GM21360 (cell line): Measurements from ENCODE around the gene COPS7B.

ENCODE experiments used
- ATAC-seq: cut with Tn5 transposase; IDR thresholded peaks from one replicate; pipeline ENCODE4 v1.9.1; 2021; ENCODE audit warnings: mild to moderate bottlenecking, moderate library complexity; ENCODE audit not compliant: unreplicated experiment

Gene COPS7B

DNA sequence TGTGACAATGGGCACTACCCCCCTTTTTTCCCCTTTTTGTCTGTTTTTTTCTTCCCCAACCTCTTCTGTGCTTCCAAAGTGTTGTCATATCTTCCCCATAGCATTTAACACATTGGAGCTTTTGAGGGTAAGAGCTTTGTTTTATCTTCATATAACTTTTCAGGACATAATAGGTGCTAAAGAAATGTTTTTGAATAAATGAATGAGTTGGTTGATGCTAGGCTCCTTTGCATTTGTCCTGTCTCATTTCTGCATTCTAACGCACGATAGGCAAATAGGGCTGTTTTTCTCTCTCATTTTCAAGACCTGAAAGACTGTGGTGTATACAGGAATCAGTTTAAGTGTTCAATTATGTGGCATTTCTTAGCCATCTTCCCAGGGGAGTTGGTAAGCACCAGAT, 832 bp upstream of the COPS7B start:
- no peak for ATAC-seq

GRCh38 chr2:231785822-231786176, 446 bp upstream of the COPS7B start:
- no peak for ATAC-seq

DNA sequence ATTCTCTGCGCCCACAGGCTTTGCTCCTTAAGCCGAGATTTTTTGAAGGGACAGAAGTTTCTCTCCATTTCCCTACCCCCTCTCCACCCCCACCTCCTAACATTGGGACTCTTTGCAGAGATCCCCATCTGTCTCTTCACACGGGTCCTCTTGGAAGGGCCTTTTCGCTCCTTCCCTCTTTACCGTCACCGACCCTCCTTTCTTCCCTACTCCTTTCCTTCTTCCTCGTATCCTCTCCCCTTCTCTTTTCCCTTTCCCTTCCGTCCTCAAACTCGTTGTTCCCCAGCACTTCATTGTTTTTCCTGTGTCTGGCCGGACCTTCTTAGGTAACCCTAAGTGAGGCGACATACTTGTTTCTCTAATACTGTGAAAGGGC, 660 bp downstream of the COPS7B start:
- no peak for ATAC-seq

GRCh38 chr2:231791107-231791506, 4.9 kb downstream of the COPS7B start:
- ATAC-seq = no peak

GRCh38 chr2:231794383-231794782, 8.1 kb downstream of the COPS7B start:
- ATAC-seq = no peak

- no peak for ATAC-seq
These were observed 9.5 kb downstream of the COPS7B start for GRCh38 chr2:231795525-231796327.

DNA sequence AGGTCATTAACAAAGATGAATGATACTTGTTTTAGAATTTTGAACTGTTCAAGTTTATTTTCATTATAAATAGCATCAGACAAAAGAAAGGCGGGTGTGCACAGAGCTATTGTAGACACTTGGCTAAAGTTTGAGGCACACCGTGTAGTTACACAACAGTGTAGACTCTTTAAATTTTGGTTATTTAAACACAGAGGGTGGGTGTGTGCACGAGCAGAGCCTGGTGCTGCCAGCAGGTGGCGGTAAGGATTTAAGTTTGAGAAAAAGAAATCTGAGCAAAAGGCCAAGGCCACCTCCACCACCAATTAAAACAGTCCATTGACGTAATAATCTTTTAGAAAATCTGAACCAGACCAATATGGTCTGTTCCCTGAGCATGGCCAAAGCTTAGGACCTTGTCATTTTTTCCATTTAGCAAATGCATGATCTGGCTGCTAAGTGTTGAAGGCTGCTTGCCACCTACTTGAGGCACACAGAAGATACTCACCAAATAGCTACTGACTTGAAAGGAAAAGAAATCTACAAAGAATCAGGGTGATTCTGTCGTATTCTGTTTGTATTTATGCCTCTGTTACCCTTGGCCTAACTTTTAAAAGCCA, 14.3 kb downstream of the COPS7B start:
- ATAC-seq = no peak

- no peak for ATAC-seq
These were observed 17.4 kb downstream of the COPS7B start for GRCh38 chr2:231803501-231804138.

GRCh38 chr2:231807020-231807419, 20.8 kb downstream of the COPS7B start:
- no peak for ATAC-seq

GRCh38 chr2:231810905-231811304, 24.7 kb downstream of the COPS7B start:
- ATAC-seq = no peak

DNA sequence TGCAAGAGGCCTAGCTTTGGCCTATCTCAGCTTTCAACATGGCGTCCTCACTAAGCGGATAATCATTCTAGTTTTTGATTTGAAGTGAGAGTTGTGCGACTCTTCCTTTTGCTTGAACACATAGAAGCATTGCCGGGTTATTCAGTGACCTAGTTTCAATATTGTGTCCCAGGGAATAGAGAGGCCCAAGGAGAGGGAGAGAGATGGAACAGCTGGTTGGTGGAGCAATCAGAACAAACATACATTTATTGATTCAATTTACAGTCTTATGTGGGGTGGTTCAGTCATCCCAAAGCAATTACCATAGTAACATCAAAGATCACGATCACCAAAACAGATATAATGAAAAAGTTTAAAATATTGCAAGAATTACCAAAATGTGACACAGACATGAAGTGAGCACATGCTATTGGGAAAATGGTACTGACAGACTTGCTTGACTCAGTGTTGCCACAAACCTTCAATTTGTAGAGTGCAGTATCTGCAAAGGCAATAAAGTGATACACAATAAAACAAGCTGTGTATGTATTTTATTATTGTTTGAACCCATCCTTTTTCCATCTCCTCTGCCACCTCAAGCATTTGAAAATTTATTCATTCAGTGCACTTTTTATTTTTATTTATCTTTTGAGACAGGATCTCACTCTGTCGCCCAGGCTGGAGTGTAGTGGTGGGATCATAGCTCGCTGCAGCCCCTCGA, 30.2 kb downstream of the COPS7B start:
- ATAC-seq = no peak

GRCh38 chr2:231819447-231820042, 33.3 kb downstream of the COPS7B start:
- ATAC-seq = no peak

DNA sequence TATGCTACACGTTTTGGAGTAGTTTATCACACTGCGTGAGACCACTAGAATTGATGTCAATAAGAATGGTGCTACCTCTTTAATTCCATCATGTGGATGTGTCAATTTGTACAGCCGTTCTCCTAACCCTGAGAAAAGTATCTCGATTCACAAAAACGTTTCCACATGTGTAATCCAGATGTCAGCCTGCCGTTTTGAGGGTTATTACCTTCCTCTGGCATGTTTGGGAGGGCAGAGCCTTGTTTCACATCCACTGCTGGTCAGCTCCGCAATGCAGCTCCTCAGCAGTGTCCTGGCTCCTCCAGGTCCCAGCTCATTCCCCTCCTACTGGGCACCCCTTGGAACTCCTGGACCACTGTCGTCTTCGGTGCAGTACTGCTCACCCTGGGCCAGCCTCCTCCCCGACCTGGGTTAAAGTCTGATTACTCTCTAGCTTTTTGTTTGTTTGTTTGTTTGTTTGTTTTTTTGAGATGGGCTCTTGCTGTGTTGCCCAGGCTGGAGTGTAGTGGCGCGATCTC, 34.6 kb downstream of the COPS7B start:
- no peak for ATAC-seq

GRCh38 chr2:231821908-231822307, 35.7 kb downstream of the COPS7B start:
- ATAC-seq = no peak

DNA sequence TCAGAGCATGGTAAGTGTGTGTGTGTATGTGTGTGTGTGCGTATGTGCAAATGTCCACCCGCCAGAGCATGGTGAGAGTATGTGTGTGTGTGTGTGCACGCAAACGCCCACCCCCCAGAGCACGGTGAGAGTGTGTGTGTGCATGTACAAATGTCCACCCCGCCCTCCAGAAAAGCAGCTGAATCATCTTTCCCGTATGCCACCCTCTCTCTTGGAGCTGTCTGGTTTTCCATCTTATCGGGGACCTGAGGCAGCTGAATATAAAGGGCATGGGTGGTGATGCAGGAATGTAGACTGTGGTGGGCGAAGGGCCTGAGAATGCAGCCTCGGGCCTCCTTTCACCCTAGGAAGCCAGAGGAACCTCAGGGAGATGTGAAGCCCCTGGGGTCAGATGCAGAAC, 66.9 kb downstream of the COPS7B start:
- no peak for ATAC-seq

DNA sequence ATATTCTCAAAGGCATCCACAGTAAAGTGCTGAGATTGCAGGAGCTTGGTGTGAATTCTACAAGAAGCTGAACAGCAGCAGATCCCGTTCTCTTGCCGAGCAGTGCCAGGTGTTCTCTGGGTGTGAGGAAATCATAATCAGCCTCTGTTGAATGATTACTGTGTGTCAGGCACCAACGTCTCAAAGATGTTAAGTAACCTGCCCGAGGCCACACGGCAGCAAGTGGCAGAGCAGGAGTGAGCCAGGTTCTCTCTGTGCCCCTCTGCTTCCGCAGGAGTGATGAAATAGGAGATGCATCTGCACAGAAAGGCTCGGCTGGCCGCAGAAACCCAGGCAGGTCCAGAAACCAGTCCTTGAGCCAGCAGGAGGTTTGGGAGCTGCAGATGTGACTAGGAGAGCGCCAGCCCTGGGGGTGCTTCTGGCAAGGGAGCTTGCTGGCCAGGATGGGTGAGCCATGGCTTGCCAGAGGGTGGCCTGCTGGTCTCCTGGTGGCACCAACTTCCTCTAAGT, 68.4 kb downstream of the COPS7B start:
- ATAC-seq = no peak

- no peak for ATAC-seq
These were observed 70.7 kb downstream of the COPS7B start for GRCh38 chr2:231856959-231857358.
